Measurements from ENCODE around the gene GYS1. TPM values are rescaled to one million over a fixed set of nuclear protein-coding genes. Genes with fewer than 3 reads are reported as not detected.
A peak's percentile ranks its signal among the peaks of the same experiment; 100 is the strongest.

The GYS1 gene
- total RNA-seq, 4 donors from 2014 or later: 28.8 to 42.0 (median 31.0) TPM

GRCh38 chr19:48985711-48986110 is 7.4 kb downstream of the GYS1 start:
- peaks cover 3 to 97% (median 24%) of the 10 kb centered on the region in 3 donors for H3K36me3 ChIP-seq
- TF ChIP-seq CTCF (IDR thresholded peaks at IDR 0.05): no peak
- 94 to 95% methylated on average over 13 of the region's 13 CpGs for WGBS, 2 donors
- H3K27me3 ChIP-seq: no peaks in the 10 kb centered on the region
- no peaks in the 10 kb centered on the region for H3K9me3 ChIP-seq
- DNase-seq (ENCODE audit: low spot score in 2 of 2): no peak
- no peak overlapping the region for H3K27ac ChIP-seq
- H3K4me3 ChIP-seq: no peak overlapping the region
- H3K4me1 ChIP-seq: peaks cover 0 to 13% (median 0%) of the 10 kb centered on the region in 4 donors

- Histone ChIP-seq H3K4me1 (peaks cover 0 to 12% (median 0%) of the 10 kb centered on the region in 4 donors), H3K36me3 (peaks cover 3 to 85% (median 20%) of the 10 kb centered on the region in 3 donors), H3K4me3 (no peak overlapping the region), H3K9me3 (no peaks in the 10 kb centered on the region), H3K27ac (no peak overlapping the region), H3K27me3 (no peaks in the 10 kb centered on the region)
- TF ChIP-seq CTCF (IDR thresholded peaks at IDR 0.05): no peak
- no peak for TF ChIP-seq POLR2A (IDR thresholded peaks at IDR 0.05)
- no peak for TF ChIP-seq EP300 (IDR thresholded peaks at IDR 0.05)
- 87 to 90% methylated on average over 9 of the region's 9 CpGs for WGBS, 2 donors
- DNase-seq (ENCODE audit: low spot score in 2 of 2): no peak
These were observed 10.8 kb downstream of the GYS1 start for GRCh38 chr19:48982280-48982679.

- no peaks in the 10 kb centered on the region for H3K27me3 ChIP-seq
- H3K27ac ChIP-seq: no peak overlapping the region
- H3K9me3 ChIP-seq: no peaks in the 10 kb centered on the region
- peaks cover 3 to 81% (median 5%) of the 10 kb centered on the region in 3 donors for H3K36me3 ChIP-seq
- peaks cover 0 to 12% (median 0%) of the 10 kb centered on the region in 4 donors for H3K4me1 ChIP-seq
- TF ChIP-seq CTCF (IDR thresholded peaks at IDR 0.05) (no peak), EP300 (IDR thresholded peaks at IDR 0.05) (no peak), POLR2A (IDR thresholded peaks at IDR 0.05) (no peak)
- no peak overlapping the region for H3K4me3 ChIP-seq
- no peak for DNase-seq (ENCODE audit: low spot score in 2 of 2)
- 76 to 88% methylated on average over 2 of the region's 2 CpGs for WGBS, 2 donors
These were observed 16.0 kb downstream of the GYS1 start for GRCh38 chr19:48977061-48977460.

- Histone ChIP-seq H3K36me3 (peaks cover 0 to 76% (median 2%) of the 10 kb centered on the region in 3 donors), H3K4me1 (peaks cover 0 to 12% (median 0%) of the 10 kb centered on the region in 4 donors), H3K27ac (no peak overlapping the region), H3K9me3 (no peaks in the 10 kb centered on the region), H3K27me3 (no peaks in the 10 kb centered on the region), H3K4me3 (no peak overlapping the region)
- TF ChIP-seq CTCF (IDR thresholded peaks at IDR 0.05): no peak
- no peak for TF ChIP-seq POLR2A (IDR thresholded peaks at IDR 0.05)
- no peak for TF ChIP-seq EP300 (IDR thresholded peaks at IDR 0.05)
- 83 to 92% methylated on average over 13 of the region's 13 CpGs for WGBS, 2 donors
- no peak for DNase-seq (ENCODE audit: low spot score in 2 of 2)
These were observed 16.9 kb downstream of the GYS1 start for GRCh38 chr19:48975947-48976847.

GRCh38 chr19:48970923-48971395 is 22.1 kb downstream of the GYS1 start:
- Histone ChIP-seq H3K9me3 (no peaks in the 10 kb centered on the region), H3K36me3 (peaks cover 0 to 84% (median 2%) of the 10 kb centered on the region in 3 donors), H3K27ac (peak overlapping the region in 1 of 4 donors; percentile 59), H3K4me3 (no peak overlapping the region), H3K4me1 (peaks cover 0 to 42% (median 18%) of the 10 kb centered on the region in 4 donors), H3K27me3 (no peaks in the 10 kb centered on the region)
- DNase-seq (ENCODE audit: low spot score in 2 of 2): peak; percentile 69 to 85
- TF ChIP-seq EP300 (IDR thresholded peaks at IDR 0.05) (peak in 1 of 2 donors; percentile 29), CTCF (IDR thresholded peaks at IDR 0.05) (peak; percentile 87 to 94 (median 89)), POLR2A (IDR thresholded peaks at IDR 0.05) (no peak)
- 15 to 23% methylated on average over 17 to 19 of the region's 19 CpGs for WGBS, 2 donors

Measured in tibial nerve (tissue), 4 donors.